DMS 273 (cell line): Measurements from ENCODE around the gene ACMSD.
"Not testable (repeated sequence)": the region's sequence is repeated elsewhere in the genome, so short reads cannot be mapped to it uniquely, and the experiment has no call there.

ENCODE experiments used
- DNase-seq: peaks from one replicate; lab custom pipeline; 2025; ENCODE audit not compliant: unreplicated experiment; lab: John Stamatoyannopoulos, UW

The ACMSD gene

GRCh38 chr2:134838143-134838620, at the start of gene ACMSD:
Gene ACMSD, plus strand, starts transcription at chr2:134838616. Its CDS starts 67 bp downstream, at chr2:134838683.
- no peak for DNase-seq

- DNase-seq = peak; percentile 16
Observed at GRCh38 chr2:134790487-134790886, 47.9 kb upstream of the ACMSD start.

- no peak for DNase-seq
Observed at GRCh38 chr2:134791616-134792015, 46.8 kb upstream of the ACMSD start.

- no peak for DNase-seq
Observed at GRCh38 chr2:134792186-134792585, 46.2 kb upstream of the ACMSD start.

- DNase-seq = no peak
Observed at GRCh38 chr2:134795765-134796164, 42.7 kb upstream of the ACMSD start.

GRCh38 chr2:134796373-134796772, 42.0 kb upstream of the ACMSD start:
- DNase-seq = peak; percentile 10

- DNase-seq = no peak
Observed at GRCh38 chr2:134799936-134800335, 38.5 kb upstream of the ACMSD start.

GRCh38 chr2:134800341-134800740, 38.1 kb upstream of the ACMSD start:
- DNase-seq = no peak

- not testable (repeated sequence) for DNase-seq
Observed at GRCh38 chr2:134803609-134804405, 34.6 kb upstream of the ACMSD start.

GRCh38 chr2:134815741-134816140, 22.7 kb upstream of the ACMSD start:
- DNase-seq = no peak

GRCh38 chr2:134818321-134818720, 20.1 kb upstream of the ACMSD start:
- DNase-seq = no peak

- DNase-seq = no peak
Observed at GRCh38 chr2:134819334-134819733, 19.1 kb upstream of the ACMSD start.

GRCh38 chr2:134823431-134823830, 15.0 kb upstream of the ACMSD start:
- no peak for DNase-seq

- DNase-seq = no peak
Observed at GRCh38 chr2:134823832-134824231, 14.6 kb upstream of the ACMSD start.

GRCh38 chr2:134825716-134826115, 12.7 kb upstream of the ACMSD start:
- not testable (repeated sequence) for DNase-seq

GRCh38 chr2:134835471-134835870, 2.9 kb upstream of the ACMSD start:
- DNase-seq = no peak

GRCh38 chr2:134836986-134837385, 1.4 kb upstream of the ACMSD start:
- no peak for DNase-seq

- no peak for DNase-seq
Observed at GRCh38 chr2:134839649-134840048, 1.2 kb downstream of the ACMSD start.

- no peak for DNase-seq
Observed at GRCh38 chr2:134842930-134843490, 4.6 kb downstream of the ACMSD start.

- no peak for DNase-seq
Observed at GRCh38 chr2:134843968-134844367, 5.6 kb downstream of the ACMSD start.

- DNase-seq = no peak
Observed at GRCh38 chr2:134845028-134845427, 6.6 kb downstream of the ACMSD start.

GRCh38 chr2:134845719-134846118, 7.3 kb downstream of the ACMSD start:
- DNase-seq = peak; percentile 32
